ENCODE data around the gene MAML2.
"Not testable (repeated sequence)": the region's sequence is repeated elsewhere in the genome, so short reads cannot be mapped to it uniquely, and the experiment has no call there.

The MAML2 gene

GRCh38 chr11:96203567-96204365, 139.2 kb downstream of the MAML2 start:
- no peak for DNase-seq

GRCh38 chr11:96200243-96200642, 142.8 kb downstream of the MAML2 start:
- peak; percentile 93 for DNase-seq

DNA sequence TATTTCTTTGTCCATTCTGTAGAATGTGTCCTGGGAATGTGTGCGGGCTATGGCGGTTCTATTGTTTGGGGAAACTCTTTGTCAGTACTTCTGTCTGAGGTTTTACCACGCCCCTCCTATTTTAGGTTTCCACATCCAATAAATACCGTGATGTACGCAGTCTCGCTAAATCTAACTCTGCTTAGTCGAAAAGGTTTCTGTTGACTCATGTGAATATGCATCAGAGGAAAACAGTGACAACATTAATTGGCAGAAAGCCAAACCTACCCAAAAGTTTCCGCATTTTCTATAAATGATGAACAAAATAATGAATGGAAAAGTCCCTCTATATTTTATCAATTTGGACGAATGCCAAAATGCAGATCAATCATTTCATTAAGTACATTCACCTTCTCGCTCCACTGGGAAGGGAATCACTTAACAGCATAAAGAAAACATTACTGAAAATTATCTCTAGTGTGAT, 143.4 kb downstream of the MAML2 start:
- DNase-seq = peak; percentile 49

GRCh38 chr11:96197801-96198701, 144.9 kb downstream of the MAML2 start:
- no peak for DNase-seq

DNA sequence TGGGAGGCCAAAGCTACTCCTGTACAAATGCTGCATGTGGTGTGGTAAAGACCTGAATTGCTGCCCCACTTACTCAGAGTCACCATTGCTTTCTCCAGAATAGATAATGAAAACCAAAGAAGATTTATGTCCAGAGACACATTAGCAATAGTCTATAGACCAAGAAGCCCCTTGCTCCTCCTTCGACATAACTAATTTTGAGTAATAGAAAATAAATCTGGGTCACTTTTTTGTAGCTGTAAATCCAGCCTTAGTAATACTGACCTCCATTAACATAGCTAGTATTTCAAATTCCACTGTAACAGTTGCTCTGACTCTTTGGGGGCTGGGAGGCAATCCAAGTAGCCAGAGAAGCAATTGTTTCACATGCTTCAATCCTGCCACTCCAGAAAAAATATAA, 145.9 kb downstream of the MAML2 start:
- DNase-seq = peak; percentile 80

- no peak for DNase-seq
Measured at GRCh38 chr11:96196181-96196662, 146.8 kb downstream of the MAML2 start.

GRCh38 chr11:96195671-96196070, 147.3 kb downstream of the MAML2 start:
- no peak for DNase-seq

DNA sequence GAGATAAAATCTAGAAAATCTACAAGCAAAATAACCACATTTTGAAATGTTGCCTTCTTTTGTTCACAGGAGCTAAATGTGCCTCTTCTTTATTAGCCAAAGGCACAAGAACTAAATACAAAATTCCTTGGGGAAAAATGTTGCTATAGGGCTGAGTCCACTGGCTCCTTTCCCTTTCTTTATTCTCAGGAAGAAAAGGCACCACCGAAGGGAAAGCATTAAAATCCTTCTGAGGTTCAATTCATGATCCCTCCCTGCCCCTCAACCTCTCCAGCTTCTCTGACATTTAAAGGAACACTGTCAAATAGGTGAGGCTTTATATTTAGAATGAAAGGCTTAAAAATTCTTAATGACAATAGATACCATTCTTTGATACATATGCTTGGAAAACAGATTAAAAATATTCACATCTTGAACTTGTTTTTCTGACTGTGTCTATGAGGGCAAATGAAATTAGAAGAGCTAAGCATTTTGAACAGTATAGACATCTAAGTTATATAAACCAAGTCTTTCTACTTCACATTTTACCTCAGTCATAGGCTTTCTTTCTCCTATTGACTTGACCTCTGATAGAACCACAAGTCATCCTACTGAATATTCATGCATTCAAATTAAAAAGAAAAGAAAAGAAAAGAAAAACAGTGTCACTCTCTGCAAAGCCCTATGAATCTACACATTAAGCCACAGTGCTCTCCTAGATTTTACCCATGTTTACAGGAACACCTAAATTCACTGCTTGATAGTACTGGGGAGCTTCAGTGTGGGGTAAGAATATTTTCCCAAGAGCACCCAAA, 148.2 kb downstream of the MAML2 start:
- DNase-seq = no peak

GRCh38 chr11:96193745-96194443, 149.1 kb downstream of the MAML2 start:
- no peak for DNase-seq

- DNase-seq = no peak
Measured at GRCh38 chr11:96191752-96192151, 151.2 kb downstream of the MAML2 start.

DNA sequence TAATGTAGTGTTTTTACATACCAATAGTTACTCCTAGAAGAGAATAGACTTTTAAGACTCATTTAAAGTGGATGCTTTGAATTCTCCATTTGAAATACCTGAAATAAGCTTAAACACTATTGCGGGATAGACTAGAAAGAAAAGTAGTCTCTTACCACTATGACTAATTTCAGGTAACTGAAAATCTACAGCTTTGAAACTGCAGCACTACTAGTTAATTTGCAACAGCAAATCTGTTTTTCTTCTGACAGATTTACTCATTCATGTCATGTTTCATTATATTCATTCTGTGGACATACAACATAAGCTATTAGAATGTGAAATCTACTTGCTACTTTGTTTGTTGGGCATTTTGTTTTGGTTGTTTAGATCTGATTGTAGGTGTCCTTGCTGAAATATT, 153.6 kb downstream of the MAML2 start:
- no peak for DNase-seq

GRCh38 chr11:96188243-96189006, 154.6 kb downstream of the MAML2 start:
- DNase-seq = peak; percentile 84

- DNase-seq = peak; percentile 95
Measured at GRCh38 chr11:96187822-96188221, 155.2 kb downstream of the MAML2 start.

DNA sequence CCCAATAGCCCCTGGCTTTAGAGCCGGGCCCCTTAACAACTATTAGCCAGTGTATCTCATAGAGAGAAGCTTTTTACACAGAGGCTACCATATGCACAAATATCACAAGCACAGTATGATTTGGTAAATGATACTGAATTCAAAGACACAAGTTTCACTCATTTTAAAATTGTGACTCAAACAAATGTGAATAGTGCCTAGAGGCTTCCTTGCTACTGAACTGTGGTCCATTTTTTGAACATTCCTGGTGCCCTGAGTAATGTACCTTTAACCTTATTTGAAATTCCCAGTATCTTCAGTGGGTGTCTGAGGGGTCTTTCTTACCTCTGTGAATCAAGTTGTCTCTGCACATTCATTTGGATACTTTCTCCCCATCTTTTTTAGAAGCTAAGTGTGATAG, 156.2 kb downstream of the MAML2 start:
- DNase-seq = no peak

DNA sequence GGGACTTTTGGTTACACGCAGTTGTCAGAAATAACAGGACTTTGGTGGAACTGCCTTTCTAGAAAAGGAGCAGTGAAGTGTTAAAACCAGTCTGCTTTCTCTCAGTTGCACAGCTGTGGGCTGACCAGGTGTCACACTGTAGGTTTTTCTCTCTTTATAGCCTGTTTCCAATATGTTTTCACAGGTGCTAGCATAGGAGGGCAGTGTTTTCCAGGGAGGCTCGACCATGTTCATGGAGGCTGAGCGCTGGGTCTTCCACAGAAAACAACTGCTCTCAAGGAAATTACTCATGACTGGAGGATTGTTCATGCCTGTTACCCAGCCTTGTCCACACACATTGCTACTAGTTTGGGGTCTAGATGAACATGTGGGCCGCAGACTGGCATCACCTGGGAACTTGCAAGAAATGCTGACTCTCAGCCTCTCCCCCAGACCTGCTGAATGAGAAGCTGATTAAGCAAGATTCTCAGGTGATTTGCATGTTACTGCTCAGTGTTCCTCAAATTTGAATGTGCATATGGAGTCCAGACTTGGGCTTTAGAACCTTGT, 157.7 kb downstream of the MAML2 start:
- DNase-seq = no peak

DNA sequence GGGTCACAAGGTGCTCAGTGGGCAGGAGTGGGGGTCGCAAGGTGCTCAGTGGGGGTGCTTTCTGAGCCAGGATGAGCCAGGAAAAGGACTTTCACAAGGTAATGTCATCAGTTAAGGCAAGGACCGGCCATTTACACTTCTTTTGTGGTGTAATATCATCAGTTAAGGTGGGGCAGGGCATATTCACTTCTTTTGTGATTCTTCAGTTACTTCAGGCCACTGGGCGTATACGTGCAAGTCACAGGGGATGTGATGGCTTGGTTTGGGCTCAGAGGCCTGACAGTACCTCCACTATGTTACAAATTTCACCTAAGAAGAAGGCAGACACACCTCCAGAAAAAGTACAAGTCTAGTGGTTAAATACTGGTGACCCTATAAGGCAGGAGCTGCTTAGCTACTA, 162.1 kb downstream of the MAML2 start:
- not testable (repeated sequence) for DNase-seq

- DNase-seq = no peak
Measured at GRCh38 chr11:96180341-96180740, 162.7 kb downstream of the MAML2 start.

DNA sequence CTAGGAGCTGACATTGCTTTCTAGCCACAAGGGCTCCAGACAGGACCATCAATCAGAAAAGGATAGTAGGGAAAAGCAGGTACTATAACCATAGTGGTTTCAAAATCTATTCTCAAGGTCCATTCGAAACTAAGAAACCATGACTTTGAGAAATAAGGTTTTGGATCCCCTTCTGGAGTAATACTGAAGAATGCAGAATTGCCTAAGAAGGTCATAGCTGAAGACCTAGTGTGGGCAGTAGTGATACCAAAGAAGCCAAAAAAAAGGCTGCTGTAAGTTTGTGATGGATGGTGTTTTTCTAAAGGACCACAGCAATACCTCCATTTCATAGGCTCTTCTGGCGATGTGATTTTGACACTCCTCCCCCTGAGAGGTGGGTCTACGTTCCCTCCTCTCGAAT, 163.1 kb downstream of the MAML2 start:
- no peak for DNase-seq

DNA sequence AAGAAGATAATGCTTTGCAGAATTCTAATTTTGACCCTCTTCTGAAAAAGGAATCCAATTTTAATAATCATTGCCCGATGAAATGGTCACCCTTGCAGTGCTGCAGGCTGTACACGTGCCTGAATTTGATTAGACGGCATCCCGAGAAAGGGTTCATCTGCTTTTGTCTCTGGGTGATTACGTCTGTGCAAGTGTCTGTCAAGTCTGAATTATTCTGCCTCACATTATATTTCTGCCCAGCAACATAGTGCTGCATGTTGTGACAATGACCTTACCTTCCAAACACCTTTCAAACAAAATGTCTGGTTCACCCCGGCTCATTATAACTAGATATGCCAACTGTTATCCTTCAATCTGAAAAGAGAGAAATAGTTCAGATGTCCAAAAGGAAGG, 164.1 kb downstream of the MAML2 start:
- DNase-seq = no peak

DNA sequence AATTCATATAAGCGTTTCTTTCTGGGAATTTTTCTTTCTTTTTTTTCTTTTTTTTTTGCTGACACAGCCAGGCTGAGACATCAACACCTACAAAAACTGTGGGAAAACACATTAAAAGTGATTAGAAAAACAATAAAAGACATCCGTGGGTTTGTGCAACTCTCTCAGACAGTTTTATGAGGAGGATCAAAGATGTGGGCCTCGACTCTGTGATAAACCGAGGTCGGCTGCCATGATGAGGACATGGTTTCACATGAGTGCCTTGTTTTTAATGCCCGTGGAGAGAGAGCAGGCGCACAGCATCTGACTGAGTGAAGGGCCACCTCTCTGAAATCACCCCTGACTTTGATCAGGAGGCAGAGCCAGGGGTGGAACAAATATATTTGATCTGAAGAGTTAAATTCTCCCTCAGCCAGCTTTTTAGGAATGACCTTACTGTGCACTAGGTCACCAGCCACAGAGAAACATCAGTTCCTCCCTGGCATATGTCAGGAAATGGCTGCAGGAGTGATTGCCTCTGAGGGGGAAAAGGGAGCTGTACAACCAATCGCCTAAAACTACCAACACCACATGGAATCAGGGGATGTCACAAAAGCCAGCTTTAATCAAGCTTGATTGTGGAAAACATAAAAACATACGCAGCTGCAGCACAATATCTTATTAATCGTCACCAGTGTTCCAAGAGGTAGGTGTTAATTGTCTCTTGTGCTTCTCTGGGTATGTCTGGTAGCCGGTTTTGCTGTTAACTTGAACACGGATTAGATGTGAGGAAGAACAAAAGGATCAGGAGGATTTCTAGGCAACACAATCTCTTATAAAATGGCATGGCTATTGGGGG, 164.7 kb downstream of the MAML2 start:
- no peak for DNase-seq
